ENCODE results near the gene KLK12. TPM values are rescaled to one million over a fixed set of nuclear protein-coding genes. Genes with fewer than 3 reads are reported as not detected.
A peak's percentile ranks its signal among the peaks of the same experiment; 100 is the strongest.

KLK12 gene
- total and polyA plus RNA-seq, 9 of the 15 experiments (the other 6 are each of a cell fraction or from before 2014, with no cell fraction given), result not detected

- CTCF ChIA-PET (ENCODE audit: low intra/inter-chr PET ratio), result no interaction called here
- H3K79me2 ChIP-seq (ENCODE audit: control insufficient read depth, insufficient read depth, low read length), result no peaks in the 10 kb centered on the region
- no peak overlapping the region for H3K27ac ChIP-seq (ENCODE audit: extremely low read depth, low read depth, low read length)
- H3K27me3 ChIP-seq (ENCODE audit: control insufficient read depth in 2 of 2, insufficient read depth in 2 of 2, low read length in 2 of 2), result peaks cover 8 to 56% of the 10 kb centered on the region in 2 experiments; a peak in 4 of 5 replicates
- FAIRE-seq (no peak), ATAC-seq (no peak), DNase-seq (ENCODE audit: extremely low read depth in 1 of 4, low spot score in 3 of 4) (no peak)
- H3K4me3 ChIP-seq, result no peak overlapping the region
- H3K36me3 ChIP-seq (ENCODE audit: control insufficient read depth, insufficient read depth, low read length), result no peaks in the 10 kb centered on the region
- in situ Hi-C loops (cut with MboI), result no loop called here
- H3K9me1 ChIP-seq (ENCODE audit: control insufficient read depth, insufficient read depth, low read length), result no peaks in the 10 kb centered on the region
- peaks cover 0 to 19% of the 10 kb centered on the region in 2 experiments; a peak in 3 of 5 replicates for H3K4me1 ChIP-seq (replicated peaks in 1 of 2; ENCODE audit: control insufficient read depth in 2 of 2, insufficient read depth in 2 of 2, low read length in 2 of 2)
- no peak overlapping the region for H2AFZ ChIP-seq (ENCODE audit: low read depth, low read length)
- BruUV-seq (replicated peaks), result no TSS peak
- TF ChIP-seq ZNF143 (CRISPR knock-in tag; IDR thresholded peaks at IDR 0.05) (no peak), RCOR1 (IDR thresholded peaks at IDR 0.05; ENCODE audit: borderline replicate concordance in 1 of 2, low read depth in 2 of 2, low read length in 2 of 2) (peak in 1 of 2 experiments; percentile 25; a peak in 1 of 4 replicates), KDM1A (IDR thresholded peaks at IDR 0.05) (peak in 1 of 2 experiments; percentile 68; a peak in 2 of 4 replicates), NR4A1 (CRISPR knock-in tag; IDR thresholded peaks at IDR 0.05) (no peak), NR4A1 (tag; IDR thresholded peaks at IDR 0.05) (no peak), RBM14 (IDR thresholded peaks at IDR 0.05; ENCODE audit: borderline replicate concordance, insufficient read depth, low read depth, low read length) (no peak), L3MBTL2 (IDR thresholded peaks at IDR 0.05) (no peak), BCOR (IDR thresholded peaks at IDR 0.05) (peak; percentile 88), ZNF551 (CRISPR knock-in tag; IDR thresholded peaks at IDR 0.05) (no peak), HDAC2 (IDR thresholded peaks at IDR 0.05) (peak; percentile 38; the same call in 1 of the 2 replicates), ZFP36 (IDR thresholded peaks at IDR 0.05; ENCODE audit: low read depth, low read length, partially characterized antibody) (peak; percentile 65), KDM5B (IDR thresholded peaks at IDR 0.05; ENCODE audit: insufficient replicate concordance, low read depth, low read length) (no peak), ZNF561 (CRISPR knock-in tag; conservative IDR thresholded peaks at IDR 0.05) (no peak), RBM25 (IDR thresholded peaks at IDR 0.05; ENCODE audit: low read depth, low read length, severe bottlenecking) (peak; percentile 92), FOSL1 (tag; conservative IDR thresholded peaks at IDR 0.05) (no peak), MLX (CRISPR knock-in tag; conservative IDR thresholded peaks at IDR 0.05) (no peak), SMARCA5 (IDR thresholded peaks at IDR 0.05) (peak; percentile 86), ADNP (tag; IDR thresholded peaks at IDR 0.05) (peak; percentile 60; the same call in 1 of the 2 replicates), MCM2 (IDR thresholded peaks at IDR 0.05; ENCODE audit: low read depth) (no peak)
- no peak overlapping the region for H3K9ac ChIP-seq (ENCODE audit: insufficient read depth in 1 of 2, low read depth in 2 of 2, low read length in 2 of 2)
- intact Hi-C loops (cut with micrococcal nuclease), result no loop called here
- 5% methylated on average over 6 of the region's 6 CpGs for WGBS (ENCODE audit: insufficient coverage, low coverage, missing lambda C conversion rate)
- no peak overlapping the region for H3K4me2 ChIP-seq (ENCODE audit: insufficient read depth, low read length)
- POLR2A ChIA-PET, result interaction anchor here (0.9 to 1.2 kb wide), 2 partner anchors 12 to 27 kb away, joined by 3 to 4 read pairs; no protein-coding TSS in a partner anchor
- no peaks in the 10 kb centered on the region for H3K9me3 ChIP-seq (replicated peaks; ENCODE audit: control insufficient read depth, insufficient read depth, low read depth, low read length)
- peaks cover 2% of the 10 kb centered on the region; the same call in 1 of the 2 replicates for H4K20me1 ChIP-seq (replicated peaks; ENCODE audit: control insufficient read depth, insufficient read depth, low read length)
Measured at GRCh38 chr19:51014242-51014641, 20.6 kb downstream of the KLK12 start.

Measured in K562 (cell line).